Ramos (cell line): ENCODE results near the gene PBX4.

ENCODE experiments used
- in situ Hi-C: fragments of 300-500 bp; cut with MboI; formaldehyde crosslinking; loops from one replicate; pipeline ENCODE4 v1.14.3; 2022; ENCODE audit warnings: low sequenced_read_pairs; ENCODE audit not compliant: unreplicated experiment

The PBX4 gene

GRCh38 chr19:19513682-19514081, 104.8 kb downstream of the PBX4 start:
- in situ Hi-C loops, result no loop called here
